ENCODE data around the gene MGAT4D.

GRCh38 chr4:140483445-140483844, 14.6 kb downstream of the MGAT4D start:
- TF ChIP-seq EZH2 (IDR thresholded peaks at IDR 0.05; ENCODE audit: low read depth) (no peak), CTCF (conservative IDR thresholded peaks at IDR 0.05) (no peak)

Data from PC-9 (cell line).